Activated CD4-positive, alpha-beta T cell treated with anti-CD3 and anti-CD28 coated beads for 24 hours (primary cell): Measurements from ENCODE around the gene VPS16.
"Not testable (repeated sequence)": the region's sequence is repeated elsewhere in the genome, so short reads cannot be mapped to it uniquely, and the experiment has no call there.

Experiments used
- DNase-seq, 2 donors: peaks; one replicate each; pipeline ENCODE4 v3.0.0-alpha.2; 2020; ENCODE audit warnings: low read depth in 2 of 2

VPS16 gene

DNA sequence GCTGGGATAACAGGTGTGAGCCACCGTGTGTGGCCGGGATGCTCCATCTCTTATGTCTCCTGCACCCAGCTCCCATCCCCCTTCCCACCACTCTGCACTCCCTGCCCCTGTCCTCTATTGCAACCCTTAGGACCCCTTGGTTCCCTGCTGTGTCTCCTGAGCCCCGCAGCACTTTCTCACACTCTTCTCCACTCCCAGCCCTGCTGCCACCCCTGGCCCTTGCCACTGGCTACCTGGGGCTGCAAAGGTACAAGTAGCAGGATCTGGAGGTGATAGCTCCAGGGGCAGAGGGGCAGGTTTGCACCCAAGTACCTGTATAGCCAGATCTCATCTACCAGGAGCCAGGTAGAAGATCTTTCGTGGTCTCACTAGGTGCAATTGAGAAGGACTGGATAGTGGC lies 33.5 kb upstream of the VPS16 start:
- DNase-seq, result no peak

GRCh38 chr20:2807929-2808328 lies 32.6 kb upstream of the VPS16 start:
- not testable (repeated sequence) for DNase-seq

DNA sequence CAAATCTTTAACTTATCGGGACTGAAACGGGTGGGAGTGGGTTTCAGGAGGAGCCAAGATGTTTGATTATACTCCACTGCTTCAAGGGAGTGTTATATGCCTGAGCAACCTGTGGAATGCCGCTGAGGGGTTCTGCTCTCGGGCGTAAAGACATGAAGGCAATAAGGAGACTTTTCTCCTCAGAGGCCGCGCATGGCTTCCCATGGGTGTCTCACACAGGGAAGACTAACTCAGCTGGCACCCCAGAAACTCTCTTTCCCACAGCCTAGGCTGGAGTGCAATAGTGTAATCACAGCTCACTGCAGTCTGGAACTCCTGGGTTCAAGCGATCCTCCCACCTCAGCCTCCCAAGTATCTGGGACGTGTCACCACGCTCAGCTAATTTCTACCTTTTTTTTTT lies 30.9 kb upstream of the VPS16 start:
- no peak for DNase-seq

DNA sequence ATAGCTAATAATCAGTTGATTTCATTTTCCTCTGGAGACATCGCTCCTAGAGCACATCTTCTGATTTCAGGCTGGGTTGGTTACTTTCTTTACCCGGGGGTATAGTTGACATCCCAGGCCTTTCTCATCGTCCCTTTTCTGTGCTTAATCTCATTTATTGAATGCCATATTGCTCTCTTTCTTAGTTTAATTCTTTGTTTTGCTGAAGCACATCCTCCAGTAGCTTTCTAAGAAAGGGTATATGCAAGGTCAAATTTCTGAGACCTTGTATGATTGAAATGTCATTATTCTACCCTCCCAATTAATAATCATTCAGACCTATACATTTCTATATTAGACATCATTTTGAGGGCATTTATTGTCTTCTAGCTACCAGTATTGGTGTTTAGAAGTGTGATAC lies 28.4 kb upstream of the VPS16 start:
- no peak for DNase-seq

DNA sequence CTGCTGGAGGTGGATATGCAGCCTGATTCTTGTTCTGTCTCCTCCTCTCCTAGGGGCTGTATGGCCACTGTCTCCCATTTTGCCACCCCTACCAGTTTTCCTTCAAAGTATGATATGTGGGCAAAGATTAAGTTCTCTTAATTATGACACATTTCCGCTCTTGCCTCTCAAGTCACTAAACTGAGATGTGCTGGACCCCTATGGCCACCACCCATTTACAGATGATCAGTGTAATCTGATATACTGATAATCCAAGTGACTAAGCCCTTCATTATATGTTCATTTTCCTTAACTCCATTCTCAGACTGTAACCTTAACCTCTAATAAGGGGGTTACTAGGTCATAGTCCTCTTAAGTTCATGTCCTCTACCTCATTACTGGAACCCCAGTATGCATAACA lies 26.5 kb upstream of the VPS16 start:
- no peak for DNase-seq

GRCh38 chr20:2814587-2815051 lies 25.9 kb upstream of the VPS16 start, which contains the start of gene C20orf141:
Gene C20orf141 (plus strand): TSS chr20:2814987. CDS start chr20:2815185, 198 bp downstream.
- no peak for DNase-seq

GRCh38 chr20:2815242-2815900 lies 25.2 kb upstream of the VPS16 start:
- DNase-seq, result no peak

DNA sequence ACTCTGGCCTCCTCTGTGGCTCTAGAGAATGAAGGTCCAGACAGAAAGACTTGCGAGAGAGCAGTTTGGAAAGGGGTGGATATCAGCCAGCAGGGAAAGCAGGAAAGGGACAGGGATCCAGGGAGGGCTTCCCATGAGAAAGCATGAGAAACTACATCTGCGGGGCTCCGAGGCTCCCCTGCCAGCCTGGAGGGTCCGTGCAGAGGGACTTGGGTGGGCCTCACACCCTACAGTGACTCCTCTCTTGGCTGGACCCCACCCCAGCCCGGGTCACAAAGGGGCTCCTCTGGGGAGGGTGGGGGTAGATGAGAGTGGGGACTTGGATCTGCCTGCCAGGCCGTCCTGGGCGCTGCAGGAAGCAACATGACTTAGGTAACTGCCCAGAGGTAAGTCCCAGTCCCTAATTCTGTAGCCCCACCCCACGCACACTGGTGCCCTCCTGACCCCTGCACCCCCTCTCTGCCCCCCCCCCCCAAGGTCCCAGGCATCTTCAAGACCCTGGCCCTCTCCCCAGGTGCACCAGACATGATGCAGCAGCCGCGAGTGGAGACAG lies 24.4 kb upstream of the VPS16 start, which contains the start of gene TMEM239:
Gene TMEM239 (plus strand): TSS at position 335 of the 553 bp plus-strand sequence. CDS start 191 bp downstream, at position 526.
- no peak for DNase-seq

GRCh38 chr20:2816583-2817340 lies 23.8 kb upstream of the VPS16 start:
- DNase-seq, result no peak

GRCh38 chr20:2817341-2817726 lies 23.2 kb upstream of the VPS16 start:
- no peak for DNase-seq

GRCh38 chr20:2817891-2818595 lies 22.5 kb upstream of the VPS16 start:
- no peak for DNase-seq

DNA sequence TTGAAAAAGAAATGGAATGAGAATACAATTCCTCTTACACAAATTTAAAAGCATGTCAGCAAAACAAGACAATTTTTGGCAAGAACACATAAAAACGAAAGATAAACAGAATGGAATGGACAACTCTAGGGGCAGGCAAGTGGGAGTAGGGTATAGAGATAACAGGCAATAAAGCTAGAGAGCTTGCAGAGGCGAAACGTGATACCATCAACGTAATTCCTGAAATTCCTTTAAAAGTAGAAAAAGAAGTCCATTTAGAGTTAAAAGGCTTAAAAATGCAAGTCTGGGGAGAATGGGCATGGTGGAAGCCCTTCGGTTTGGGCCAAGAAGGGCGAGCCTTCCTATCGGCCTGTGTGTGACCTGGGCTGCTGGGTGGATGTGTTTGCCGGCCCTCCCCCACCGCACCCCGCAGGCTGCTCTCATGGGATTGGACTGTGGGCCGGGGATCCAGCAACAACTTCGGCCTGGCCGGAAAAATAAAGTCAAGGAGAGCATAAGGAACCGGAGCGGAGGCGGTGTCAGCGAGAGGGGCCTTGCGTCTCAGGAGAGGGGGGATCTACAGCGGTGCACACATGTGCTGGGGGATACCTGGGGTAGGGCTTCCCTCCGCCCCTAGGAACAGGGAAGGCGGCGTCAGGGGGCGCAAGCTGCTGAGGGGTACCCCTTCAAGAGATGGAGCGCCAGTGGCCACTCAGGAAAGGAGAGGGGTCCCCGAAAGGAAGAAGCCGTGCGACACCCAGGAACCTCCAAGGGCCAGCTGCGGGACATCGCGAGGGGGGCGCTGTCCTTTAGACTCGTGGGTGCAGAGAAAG lies 20.3 kb upstream of the VPS16 start:
- DNase-seq, result no peak

DNA sequence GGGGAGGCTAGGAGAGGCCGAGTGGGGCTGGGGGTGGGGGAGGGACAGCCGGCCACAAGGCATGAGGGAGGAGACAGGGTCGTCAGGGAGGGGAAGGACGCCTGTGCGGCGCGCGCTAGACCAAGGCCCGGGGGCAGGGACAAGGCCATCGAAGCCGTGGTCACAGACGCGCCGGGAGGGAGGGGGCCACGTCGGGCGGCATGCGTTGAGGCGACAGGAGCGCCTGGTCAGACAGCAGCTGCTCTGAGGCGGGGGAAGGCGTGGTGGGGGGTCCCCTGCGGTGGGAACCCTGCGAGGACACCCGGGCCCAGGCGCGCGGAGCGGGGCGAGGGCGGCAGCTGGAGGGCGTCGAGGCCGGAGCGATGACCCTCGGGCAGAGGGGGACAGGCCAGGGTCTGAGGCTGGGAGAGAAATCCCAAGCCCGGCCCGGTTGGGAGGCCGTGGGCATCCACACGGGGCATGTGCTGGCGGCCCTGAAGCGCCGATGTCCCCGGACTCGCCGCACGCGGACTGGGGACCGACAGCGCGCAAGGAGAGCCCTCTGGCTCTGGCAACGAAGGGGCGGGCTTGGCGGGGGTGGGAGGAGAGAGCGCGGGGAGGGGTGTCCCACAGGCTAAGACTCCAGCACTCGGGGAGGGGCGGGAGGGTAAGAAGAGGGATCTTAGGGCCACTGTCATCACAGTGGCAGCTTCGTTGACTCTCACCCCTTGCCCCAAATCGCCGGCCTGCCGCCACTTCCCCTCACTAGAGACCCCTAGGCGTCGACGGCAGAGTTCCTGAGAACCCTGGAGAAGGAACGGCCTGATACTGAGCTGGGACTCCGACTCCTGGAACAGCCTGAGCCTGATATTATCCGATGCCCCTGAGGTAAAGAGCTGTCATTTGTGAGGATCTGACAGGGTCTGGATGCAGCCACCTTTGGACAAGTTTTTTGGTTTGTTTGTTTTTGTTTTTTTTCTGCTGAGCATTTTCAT lies 19.4 kb upstream of the VPS16 start:
- no peak for DNase-seq

- no peak for DNase-seq
Observed at GRCh38 chr20:2822073-2822472, 18.5 kb upstream of the VPS16 start.

DNA sequence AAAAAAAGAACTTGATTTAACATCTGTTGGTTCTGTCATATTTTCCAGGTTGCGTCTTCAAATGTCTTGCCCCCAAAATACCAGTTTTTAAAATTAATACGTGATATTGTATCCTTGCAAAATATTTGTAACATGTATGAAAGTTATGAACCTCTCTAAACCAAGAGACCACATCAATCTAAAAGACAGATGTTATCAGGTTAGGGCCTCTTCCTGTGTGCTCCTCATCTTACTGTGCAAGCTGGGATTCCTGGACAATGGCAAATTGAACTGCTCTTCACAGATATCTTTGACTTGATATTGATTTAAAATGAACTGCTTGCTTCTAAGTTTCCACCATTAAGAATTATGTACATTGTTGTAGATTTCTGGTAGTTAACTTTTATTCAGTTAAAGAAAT lies 14.8 kb upstream of the VPS16 start:
- DNase-seq, result no peak

GRCh38 chr20:2826655-2827054 lies 13.9 kb upstream of the VPS16 start:
- DNase-seq, result no peak

- no peak for DNase-seq
Observed at GRCh38 chr20:2829376-2829775, 11.2 kb upstream of the VPS16 start.

GRCh38 chr20:2831206-2831605 lies 9.3 kb upstream of the VPS16 start:
- not testable (repeated sequence) for DNase-seq

DNA sequence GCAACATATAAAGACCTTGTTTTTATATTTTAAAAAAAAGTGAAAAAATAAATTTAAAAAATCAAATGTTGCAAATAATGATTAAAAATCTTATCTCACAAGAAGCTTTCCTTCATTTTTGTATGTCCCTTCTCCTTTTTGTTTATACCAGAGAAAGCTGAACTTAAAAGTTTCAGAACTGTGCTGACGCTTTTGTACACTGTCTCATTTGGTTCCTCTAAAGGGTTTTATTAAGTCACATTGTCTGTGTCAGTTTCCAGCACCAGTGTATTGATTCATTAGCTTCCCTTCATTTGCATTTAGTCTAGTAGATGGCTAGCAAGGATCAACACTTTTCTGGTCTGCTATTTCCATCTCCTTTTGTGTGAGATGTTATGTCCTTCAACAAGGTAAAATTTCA lies 6.8 kb upstream of the VPS16 start:
- no peak for DNase-seq
